ENCODE measurements around the gene PFKFB4.

Gene PFKFB4

GRCh38 chr3:48556796-48557626 lies at the start of gene PFKFB4:
Gene PFKFB4 (minus strand): TSS chr3:48556803. CDS start chr3:48556777, 26 bp downstream.
- peak; percentile 91 for DNase-seq

GRCh38 chr3:48601622-48601994 lies 45.0 kb upstream of the PFKFB4 start:
- no peak for DNase-seq

- no peak for DNase-seq
These were observed 44.4 kb upstream of the PFKFB4 start for GRCh38 chr3:48600711-48601621.

- no peak for DNase-seq
These were observed 43.1 kb upstream of the PFKFB4 start for GRCh38 chr3:48599509-48600285.

GRCh38 chr3:48599077-48599501 lies 42.5 kb upstream of the PFKFB4 start:
- no peak for DNase-seq

GRCh38 chr3:48598323-48599076 lies 41.9 kb upstream of the PFKFB4 start:
- no peak for DNase-seq

- no peak for DNase-seq
These were observed 40.8 kb upstream of the PFKFB4 start for GRCh38 chr3:48597408-48597800.

- DNase-seq = no peak
These were observed 40.2 kb upstream of the PFKFB4 start for GRCh38 chr3:48596676-48597407.

GRCh38 chr3:48596157-48596556 lies 39.6 kb upstream of the PFKFB4 start:
- no peak for DNase-seq

- DNase-seq = no peak
These were observed 39.0 kb upstream of the PFKFB4 start for GRCh38 chr3:48595526-48596121.

- DNase-seq = no peak
These were observed 38.5 kb upstream of the PFKFB4 start, which contains the start of gene COL7A1 for GRCh38 chr3:48595075-48595525. Gene COL7A1 (minus strand): TSS chr3:48595329. CDS start chr3:48595159, 170 bp downstream.

GRCh38 chr3:48594417-48595049 lies 37.9 kb upstream of the PFKFB4 start:
- no peak for DNase-seq

- no peak for DNase-seq
These were observed 36.7 kb upstream of the PFKFB4 start for GRCh38 chr3:48593337-48593736.

GRCh38 chr3:48592519-48593087 lies 36.0 kb upstream of the PFKFB4 start:
- DNase-seq = no peak

- no peak for DNase-seq
These were observed 35.4 kb upstream of the PFKFB4 start for GRCh38 chr3:48591886-48592518.

GRCh38 chr3:48591436-48591835 lies 34.8 kb upstream of the PFKFB4 start:
- no peak for DNase-seq

GRCh38 chr3:48588230-48588629 lies 31.6 kb upstream of the PFKFB4 start:
- no peak for DNase-seq

- DNase-seq = no peak
These were observed 31.1 kb upstream of the PFKFB4 start for GRCh38 chr3:48587686-48588085.

- DNase-seq = no peak
These were observed 28.8 kb upstream of the PFKFB4 start for GRCh38 chr3:48585411-48585810.

GRCh38 chr3:48584836-48585235 lies 28.2 kb upstream of the PFKFB4 start:
- DNase-seq = no peak
